A673 (cell line): ENCODE data around the gene MEN1. TPM values are rescaled to one million over a fixed set of nuclear protein-coding genes. Genes with fewer than 3 reads are reported as not detected.

Source experiments
- BruUV-seq: library from RNA; stranded (reverse); fragments of 400-500 nt; replicated peaks from 2 replicates; lab custom pipeline; 2021; lab: Mats Ljungman, UMichigan
- CTCF ChIA-PET: fragments of 300-600 bp; sonication (Branson Sonifier 250); formaldehyde crosslinking; loops from one replicate; lab custom pipeline; 2022; ENCODE audit warnings: antibody characterized with exemption; lab: Charles Lee
- POLR2A ChIA-PET: fragments of 300-600 bp; sonication (Branson Sonifier 250); formaldehyde crosslinking; loops from one replicate; lab custom pipeline; 2022; ENCODE audit warnings: antibody characterized with exemption; ENCODE audit not compliant: low non-redundant PET; lab: Charles Lee
- DNase-seq: peaks from one replicate; pipeline ENCODE4 v3.0.0-alpha.2; 2015; ENCODE audit warnings: low spot score
- H3K27ac ChIP-seq: fragments of 200-600 bp; sonication (generic); 2 replicates; pipeline ENCODE4 v1.5.1; 2016; ENCODE audit warnings: mixed run types, low read depth, mild to moderate bottlenecking, mixed read lengths, antibody characterized with exemption, low read length; ENCODE audit not compliant: poor library complexity, severe bottlenecking
- H3K27me3 ChIP-seq: fragments of 200-600 bp; sonication (generic); replicated peaks from 2 replicates; pipeline ENCODE4 v1.6.1; 2017; ENCODE audit warnings: mixed run types, low read depth, mild to moderate bottlenecking, mixed read lengths, antibody characterized with exemption, low read length; ENCODE audit not compliant: insufficient read depth, poor library complexity
- H3K36me3 ChIP-seq: fragments of 200-600 bp; sonication (generic); 2 replicates; pipeline ENCODE4 v1.6.1; 2016; ENCODE audit warnings: mixed run types, mild to moderate bottlenecking, mixed read lengths, antibody characterized with exemption, low read length; ENCODE audit not compliant: insufficient read depth, poor library complexity, severe bottlenecking
- H3K4me1 ChIP-seq: fragments of 200-600 bp; sonication (generic); 2 replicates; pipeline ENCODE4 v1.6.1; 2017; ENCODE audit warnings: mixed run types, mild to moderate bottlenecking, mixed read lengths, antibody characterized with exemption, low read length; ENCODE audit not compliant: insufficient read depth, poor library complexity, severe bottlenecking
- H3K4me3 ChIP-seq: fragments of 200-600 bp; sonication (generic); 2 replicates; pipeline ENCODE4 v1.5.1; 2016; ENCODE audit warnings: low read depth, mixed run types, mild to moderate bottlenecking, mixed read lengths, low read length; ENCODE audit not compliant: poor library complexity, severe bottlenecking
- H3K9me3 ChIP-seq: fragments of 200-600 bp; sonication (generic); 2 replicates; pipeline ENCODE4 v1.6.1; 2016; ENCODE audit warnings: mixed run types, low read depth, mild to moderate bottlenecking, mixed read lengths, antibody characterized with exemption, low read length; ENCODE audit not compliant: poor library complexity, severe bottlenecking
- CTCF ChIP-seq: fragments of 300-800, 200-600 bp; sonication (generic); conservative IDR thresholded peaks from 2 replicates; pipeline ENCODE4 v1.5.1; 2017; ENCODE audit warnings: low read depth, mild to moderate bottlenecking, antibody characterized with exemption, low read length, moderate library complexity, mixed read lengths
- EZH2 ChIP-seq: fragments of 200-600 bp; sonication (generic); IDR thresholded peaks from 2 replicates; pipeline ENCODE4 v1.6.1; 2017; ENCODE audit warnings: borderline replicate concordance, low read depth, mild to moderate bottlenecking, mixed read lengths, antibody characterized with exemption, low read length; ENCODE audit not compliant: poor library complexity, severe bottlenecking
- intact Hi-C: fragments of 100-400 bp; cut with micrococcal nuclease; formaldehyde crosslinking; loops from one replicate; pipeline ENCODE4 v1.10.0; 2022; ENCODE audit not compliant: unreplicated experiment
- total RNA-seq: library from RNA; stranded (reverse); gene quantifications from 2 replicates; pipeline ENCODE4 v1.2.3, GENCODE V29; 2021

The MEN1 gene
- total RNA-seq, 1 experiment from 2014 or later, result 45.7 TPM

GRCh38 chr11:64755681-64756361 lies 54.5 kb downstream of the MEN1 start:
- no peaks in the 10 kb centered on the region for H3K27me3 ChIP-seq
- ChIA-PET POLR2A (no interaction called here), CTCF (no interaction called here)
- H3K4me3 ChIP-seq, result no peak overlapping the region
- TF ChIP-seq CTCF (no peak), EZH2 (no peak)
- no TSS peak for BruUV-seq
- no peaks in the 10 kb centered on the region for H3K4me1 ChIP-seq
- no peak for DNase-seq
- no peak overlapping the region for H3K27ac ChIP-seq
- no peaks in the 10 kb centered on the region for H3K9me3 ChIP-seq
- H3K36me3 ChIP-seq, result no peaks in the 10 kb centered on the region
- intact Hi-C loops, result no loop called here

- H3K4me3 ChIP-seq, result no peak overlapping the region
- TF ChIP-seq CTCF (no peak), EZH2 (no peak)
- ChIA-PET POLR2A (no interaction called here), CTCF (no interaction called here)
- H3K36me3 ChIP-seq, result no peaks in the 10 kb centered on the region
- no peak for DNase-seq
- no peaks in the 10 kb centered on the region for H3K4me1 ChIP-seq
- no TSS peak for BruUV-seq
- no peak overlapping the region for H3K27ac ChIP-seq
- no peaks in the 10 kb centered on the region for H3K27me3 ChIP-seq
- H3K9me3 ChIP-seq, result no peaks in the 10 kb centered on the region
- intact Hi-C loops, result no loop called here
Observed at GRCh38 chr11:64754919-64755662, 55.3 kb downstream of the MEN1 start.

- no TSS peak for BruUV-seq
- ChIA-PET POLR2A (interaction anchor here (0.6 kb wide), 1 partner anchor 348 kb away, joined by 3 read pairs; no protein-coding TSS in a partner anchor), CTCF (no interaction called here)
- Histone ChIP-seq H3K27me3 (no peaks in the 10 kb centered on the region), H3K4me1 (no peaks in the 10 kb centered on the region), H3K36me3 (no peaks in the 10 kb centered on the region), H3K4me3 (no peak overlapping the region), H3K9me3 (no peaks in the 10 kb centered on the region), H3K27ac (no peak overlapping the region)
- intact Hi-C loops, result no loop called here
- no peak for TF ChIP-seq CTCF
- TF ChIP-seq EZH2, result no peak
- DNase-seq, result no peak
Observed at GRCh38 chr11:64754124-64754918, 56.0 kb downstream of the MEN1 start.

Other genes with a start within 250 kb of the MEN1 start
- not detected in 2 replicates for gene SLC22A12, start 219.3 kb downstream of the MEN1 start, total RNA-seq
- gene NRXN2, start 87.4 kb downstream of the MEN1 start, total RNA-seq, result 5.0 and 6.1 TPM in 2 replicates
- gene RASGRP2, start 66.4 kb downstream of the MEN1 start, total RNA-seq, result 2.0 and 3.5 TPM in 2 replicates
- 2.4 and 2.9 TPM in 2 replicates for gene PYGM, start 50.6 kb downstream of the MEN1 start, total RNA-seq
- gene SF1, start 32.0 kb downstream of the MEN1 start, total RNA-seq, result 467 and 472 TPM in 2 replicates
- gene MAP4K2, start 7.3 kb downstream of the MEN1 start, total RNA-seq, result 46.5 and 50.5 TPM in 2 replicates
- 4.6 and 6.6 TPM in 2 replicates for gene CDC42BPG, start 34.1 kb upstream of the MEN1 start, total RNA-seq
- gene EHD1, start 68.1 kb upstream of the MEN1 start, total RNA-seq, result 53.3 and 63.1 TPM in 2 replicates
- 28.6 and 29.6 TPM in 2 replicates for gene ATG2A, start 106.7 kb upstream of the MEN1 start, total RNA-seq
- gene PPP2R5B, start 114.1 kb upstream of the MEN1 start, total RNA-seq, result 16.1 and 17.2 TPM in 2 replicates
- gene GPHA2, start 125.3 kb upstream of the MEN1 start, total RNA-seq, result not detected in 2 replicates
- not detected in 2 replicates for gene MAJIN, start 161.6 kb upstream of the MEN1 start, total RNA-seq
- not detected in 2 replicates for gene BATF2, start 186.4 kb upstream of the MEN1 start, total RNA-seq
- 98.9 and 110 TPM in 2 replicates for gene ARL2, start 203.6 kb upstream of the MEN1 start, total RNA-seq
- gene SNX15, start 216.9 kb upstream of the MEN1 start, total RNA-seq, result 28.3 and 34.7 TPM in 2 replicates
- gene SAC3D1, start 230.7 kb upstream of the MEN1 start, total RNA-seq, result 41.9 and 43.9 TPM in 2 replicates
- 0.50 TPM in 1 of 2 replicates, not detected in the other for gene NAALADL1, start 248.0 kb upstream of the MEN1 start, total RNA-seq